HL-60/S4 treated with phorbol 12-myristate 13-acetate at 8.2 ng/mL for 4 days and 3 days (cell line): ENCODE measurements around the gene CUL2.

Source experiments
- in situ Hi-C: fragments of 300-500 bp; cut with MboI; formaldehyde crosslinking; loops from 2 replicates; pipeline ENCODE4 v1.15.0; 2022; ENCODE audit warnings: low sequenced_read_pairs

CUL2 gene

GRCh38 chr10:35020481-35020880, 69.7 kb downstream of the CUL2 start:
- in situ Hi-C loops: no loop called here

DNA sequence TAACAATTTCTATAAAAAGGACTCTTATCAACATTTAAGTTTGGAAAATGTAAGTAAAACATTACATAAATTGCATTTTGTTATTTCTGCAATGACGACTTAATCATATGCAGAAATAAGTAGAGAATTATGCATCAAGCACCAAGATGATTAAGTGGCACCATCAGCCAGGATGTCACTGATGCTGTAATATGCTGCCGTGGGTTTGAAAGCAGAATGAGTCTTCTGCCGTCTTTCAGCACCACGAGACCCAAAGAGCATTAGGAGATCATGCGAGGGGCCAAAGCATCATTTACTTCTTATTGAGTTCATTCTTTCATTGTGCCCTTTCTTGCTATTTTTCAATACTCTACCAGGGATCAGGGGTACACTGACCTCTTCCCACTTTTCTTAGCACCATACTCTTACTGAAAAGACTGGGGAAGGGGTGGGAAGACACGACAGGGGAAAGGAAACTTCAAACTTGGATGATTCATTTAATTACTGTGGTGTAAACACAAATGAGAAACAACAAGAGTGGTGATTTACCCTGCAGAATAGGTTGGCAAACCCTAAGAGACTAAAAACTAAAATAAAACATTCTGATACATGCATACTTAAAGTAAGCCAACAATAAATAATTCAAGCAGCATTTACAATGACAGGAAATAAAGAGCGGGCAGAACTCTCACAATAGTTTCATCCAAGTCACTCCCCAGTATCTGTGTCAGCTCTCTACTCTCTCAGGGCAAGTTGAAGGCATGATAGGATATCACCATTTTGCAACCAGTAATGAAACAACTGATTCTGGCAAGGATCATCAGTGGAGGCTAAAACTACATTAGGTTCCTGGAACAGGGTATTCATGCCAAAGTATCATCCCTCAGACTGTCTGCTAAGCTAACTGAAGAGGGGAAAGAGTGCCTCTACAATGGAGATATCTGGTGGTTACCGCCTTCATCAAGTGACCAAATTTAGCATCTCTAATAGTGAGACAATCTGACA, 70.8 kb downstream of the CUL2 start:
- in situ Hi-C loops: no loop called here

- in situ Hi-C loops: no loop called here
Observed at GRCh38 chr10:35017608-35018007, 72.5 kb downstream of the CUL2 start.

DNA sequence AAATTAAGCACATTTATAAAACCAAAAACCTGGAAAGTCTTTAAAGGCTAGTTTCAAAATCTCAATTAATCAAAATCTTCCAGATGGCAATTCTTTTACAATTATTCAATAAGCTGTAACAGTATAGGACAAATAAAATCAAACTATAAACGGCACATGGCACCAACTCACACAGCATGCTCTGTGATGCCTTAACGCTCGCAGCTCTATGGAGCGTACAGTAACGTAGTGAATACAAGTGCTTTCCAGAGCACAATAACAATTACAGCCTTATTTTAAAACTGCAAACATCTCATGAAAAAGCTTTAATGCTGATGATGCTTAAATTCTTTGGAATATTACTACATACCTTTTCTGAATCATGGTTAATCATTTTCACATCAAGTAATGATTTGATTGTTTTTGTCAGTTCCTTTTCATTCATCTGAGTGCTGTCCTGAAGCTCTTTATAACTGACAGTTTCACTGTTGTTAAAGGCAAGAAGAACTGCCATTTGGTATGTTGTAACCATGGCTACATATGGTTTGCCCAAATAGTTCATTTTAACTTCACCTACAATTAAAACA, 74.2 kb downstream of the CUL2 start:
- in situ Hi-C loops: no loop called here

GRCh38 chr10:35012781-35013180, 77.4 kb downstream of the CUL2 start:
- in situ Hi-C loops: no loop called here

GRCh38 chr10:35011771-35012191, 78.4 kb downstream of the CUL2 start:
- in situ Hi-C loops: no loop called here

DNA sequence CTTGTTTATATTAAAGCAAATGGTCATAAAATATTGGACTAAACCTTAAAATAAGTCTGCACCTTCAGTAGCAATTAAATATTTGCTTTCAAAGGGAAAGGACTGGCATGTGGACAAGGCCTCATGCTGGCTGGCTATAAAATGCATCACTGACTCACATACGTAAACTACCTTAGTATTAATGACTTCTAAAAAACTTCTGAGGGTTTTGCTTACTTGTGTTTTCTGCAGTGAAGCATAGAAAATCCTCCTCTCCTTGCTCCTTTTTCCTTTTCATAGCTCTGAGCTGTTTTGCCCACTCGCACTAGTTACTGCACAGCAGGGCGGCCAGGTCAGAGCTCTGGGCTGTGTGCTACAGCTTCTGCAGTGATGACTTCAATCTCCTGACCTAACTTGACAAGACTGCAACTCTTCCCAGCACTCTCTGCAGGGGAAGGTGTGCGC, 82.3 kb downstream of the CUL2 start:
- in situ Hi-C loops: no loop called here

- in situ Hi-C loops: no loop called here
Observed at GRCh38 chr10:35006836-35007235, 83.3 kb downstream of the CUL2 start.

- in situ Hi-C loops: no loop called here
Observed at GRCh38 chr10:35005868-35006267, 84.3 kb downstream of the CUL2 start.

DNA sequence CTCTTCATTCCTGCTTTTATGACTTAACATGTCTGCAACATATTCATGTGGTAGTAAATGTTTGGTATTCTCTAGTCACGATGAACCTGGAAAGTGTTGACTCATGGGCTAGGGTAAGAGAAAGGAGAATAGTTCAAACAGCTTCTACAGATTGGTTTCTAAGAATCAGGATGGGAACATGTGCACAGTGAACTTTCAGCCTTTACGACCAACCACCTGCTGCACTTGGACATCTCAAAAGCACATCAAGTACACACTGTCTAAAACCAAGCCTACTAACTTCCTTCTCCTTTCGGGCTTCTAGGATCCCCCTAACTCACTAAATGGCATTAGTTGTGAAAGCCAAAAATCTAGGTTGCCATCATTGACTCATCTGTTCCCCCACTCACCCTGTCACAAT, 85.5 kb downstream of the CUL2 start:
- in situ Hi-C loops: no loop called here

DNA sequence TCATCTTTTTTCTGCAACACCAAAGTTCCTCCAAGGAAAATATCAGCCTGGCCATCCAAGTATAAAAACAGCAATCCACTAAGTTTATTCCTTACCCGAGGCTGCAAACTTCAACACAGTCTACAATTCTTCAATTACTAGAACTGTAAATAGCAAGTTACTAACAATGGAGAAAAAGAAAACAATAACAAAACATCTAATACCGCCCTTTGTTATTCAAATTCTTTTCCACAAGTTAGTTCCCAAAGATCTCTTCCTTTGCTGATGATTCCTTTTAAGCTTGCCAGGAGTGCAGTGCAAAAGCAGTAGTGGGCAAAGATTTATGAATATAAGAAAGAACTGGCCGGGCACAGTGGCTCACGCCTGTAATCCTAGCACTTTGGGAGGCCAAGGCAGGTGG, 86.2 kb downstream of the CUL2 start:
- in situ Hi-C loops: no loop called here

DNA sequence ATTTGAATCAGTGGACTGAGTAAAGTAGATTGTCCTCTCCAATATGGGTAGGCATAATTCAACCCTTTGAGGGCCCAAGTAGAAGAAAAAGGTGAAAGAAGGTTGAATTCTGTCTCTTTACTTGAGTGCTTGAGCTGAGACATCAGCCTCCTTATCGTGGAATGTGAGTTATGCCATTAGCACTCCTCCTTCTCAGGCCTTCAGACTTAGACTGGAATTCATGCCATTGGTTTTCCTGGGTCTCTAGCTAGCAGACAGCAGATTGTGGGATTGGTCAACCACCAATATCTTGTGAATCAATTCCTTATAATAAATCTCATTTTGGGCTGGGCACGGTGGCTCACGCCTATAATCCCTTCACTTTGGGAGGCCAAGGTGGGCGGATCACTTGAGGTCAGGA, 89.2 kb downstream of the CUL2 start:
- in situ Hi-C loops: no loop called here

DNA sequence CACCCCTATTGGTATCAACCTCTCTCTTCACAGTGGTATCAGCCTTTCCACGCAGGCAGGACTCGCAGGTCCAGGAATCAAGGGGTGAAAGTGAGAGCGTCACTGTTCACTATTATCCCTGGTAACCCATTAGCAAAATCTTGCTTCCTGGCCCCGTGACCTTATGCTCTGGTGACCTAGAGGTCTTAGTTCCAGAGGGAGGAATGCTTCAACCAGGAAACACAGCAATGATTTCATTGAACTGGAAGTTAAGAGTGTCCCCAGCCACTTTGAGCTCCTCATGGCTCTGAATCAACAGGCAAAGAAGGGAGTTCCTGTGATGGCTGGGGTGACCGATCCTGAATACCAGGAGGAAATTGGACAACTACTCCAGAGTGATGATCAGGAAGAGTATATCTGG, 90.6 kb downstream of the CUL2 start:
- in situ Hi-C loops: loop anchor here (25.0 kb wide), 1 partner anchor 337 kb away; no protein-coding TSS in a partner anchor

DNA sequence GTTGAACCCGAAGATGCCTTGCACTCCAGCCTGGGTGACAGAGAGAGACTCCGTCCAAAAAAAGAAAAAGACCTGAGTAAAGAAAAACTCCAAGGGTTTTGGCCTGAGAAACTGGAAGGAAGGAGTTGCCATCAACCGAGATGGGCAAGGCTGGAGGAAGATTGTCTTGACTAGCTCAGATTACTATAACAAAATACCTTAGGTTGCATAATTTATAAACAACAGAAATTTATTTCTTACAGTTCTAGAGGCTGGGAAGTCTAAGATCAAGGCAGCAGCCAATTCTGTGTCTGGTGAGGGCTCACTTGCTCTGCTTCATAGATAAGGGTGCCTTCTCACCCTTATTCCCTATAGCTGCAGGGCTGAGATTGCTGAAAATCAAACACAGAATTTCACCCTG, 91.2 kb downstream of the CUL2 start:
- in situ Hi-C loops: loop anchor here (25.0 kb wide), 1 partner anchor 337 kb away; no protein-coding TSS in a partner anchor

GRCh38 chr10:34996843-34997242, 93.3 kb downstream of the CUL2 start:
- in situ Hi-C loops: loop anchor here (25.0 kb wide), 1 partner anchor 335 kb away; no protein-coding TSS in a partner anchor

DNA sequence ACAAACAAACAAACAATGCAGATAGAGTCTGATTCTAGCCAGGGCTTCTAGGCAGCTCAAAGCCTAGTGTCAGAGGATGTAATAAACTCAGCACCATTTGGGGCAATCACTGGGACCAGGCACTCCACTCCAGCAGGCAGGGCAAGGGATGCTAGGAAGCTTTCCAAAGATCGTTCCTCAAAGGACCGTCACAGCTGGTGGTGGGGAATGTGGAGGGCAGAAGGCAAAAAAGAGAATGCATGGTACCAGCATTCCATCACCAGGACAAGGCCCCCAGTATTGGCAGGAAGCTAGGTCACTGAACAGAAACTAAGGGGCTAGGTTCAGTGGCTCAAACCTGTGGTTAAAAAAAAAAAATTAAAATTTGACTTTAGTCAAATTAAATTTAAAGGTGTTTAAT, 94.2 kb downstream of the CUL2 start:
- in situ Hi-C loops: loop anchor here (25.0 kb wide), 1 partner anchor 334 kb away; no protein-coding TSS in a partner anchor

GRCh38 chr10:34994565-34995142, 95.5 kb downstream of the CUL2 start:
- in situ Hi-C loops: loop anchor here (25.0 kb wide), 1 partner anchor 332 kb away; no protein-coding TSS in a partner anchor

- in situ Hi-C loops: loop anchor here (25.0 kb wide), 1 partner anchor 331 kb away; no protein-coding TSS in a partner anchor
Observed at GRCh38 chr10:34993782-34994181, 96.4 kb downstream of the CUL2 start.

DNA sequence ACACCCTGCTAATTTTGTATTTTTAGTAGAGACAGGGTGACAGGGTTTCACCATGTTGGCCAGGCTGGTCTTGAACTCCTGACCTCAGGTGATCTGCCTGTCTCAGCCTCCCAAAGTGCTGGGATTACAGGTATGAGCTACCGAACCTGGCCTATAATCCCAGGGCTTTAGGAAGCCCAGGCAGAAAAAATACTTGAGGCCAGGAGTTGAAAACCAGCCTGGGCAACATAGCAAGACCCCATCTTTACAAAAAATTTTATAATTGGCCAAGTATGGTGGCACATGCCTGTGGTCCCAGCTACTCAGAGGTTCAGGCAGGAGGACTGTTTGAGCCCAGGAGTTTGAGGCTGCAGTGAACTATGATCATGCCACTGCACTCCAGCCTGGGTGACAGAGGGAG, 99.0 kb downstream of the CUL2 start:
- in situ Hi-C loops: loop anchor here (25.0 kb wide), 1 partner anchor 329 kb away; no protein-coding TSS in a partner anchor

GRCh38 chr10:34988397-34989067, 101.6 kb downstream of the CUL2 start:
- in situ Hi-C loops: loop anchor here (25.0 kb wide), 1 partner anchor 326 kb away; no protein-coding TSS in a partner anchor

GRCh38 chr10:34985823-34986222, 104.3 kb downstream of the CUL2 start:
- in situ Hi-C loops: loop anchor here (25.0 kb wide), 1 partner anchor 324 kb away; no protein-coding TSS in a partner anchor
